Cardiac fibroblast (primary cell): ENCODE data around the gene PADI2.
A peak's percentile ranks its signal among the peaks of the same experiment; 100 is the strongest.

ENCODE experiments used
- DNase-seq, 2 donors: peaks; one replicate each; pipeline versions ENCODE4 v3.0.0 to v3.0.0-alpha.2; 2010; ENCODE audit warnings: low read depth in 2 of 2
- H3K4me3 ChIP-seq, 2 donors: replicated peaks in 1 of 2; 1 replicate in 1 of 2; 2 replicates in 1 of 2; pipeline ENCODE4 v1.5.1; 2011; ENCODE audit warnings: low read depth in 2 of 2, low read length in 2 of 2, mild to moderate bottlenecking in 2 of 2, moderate library complexity in 1 of 2
- TF ChIP-seq, protein P1 (sequence below): IDR thresholded peaks from one replicate; pipeline ENCODE4 v1.5.1; 2011; ENCODE audit warnings: low read depth, mild to moderate bottlenecking, low read length, inconsistent platforms

Gene PADI2

DNA sequence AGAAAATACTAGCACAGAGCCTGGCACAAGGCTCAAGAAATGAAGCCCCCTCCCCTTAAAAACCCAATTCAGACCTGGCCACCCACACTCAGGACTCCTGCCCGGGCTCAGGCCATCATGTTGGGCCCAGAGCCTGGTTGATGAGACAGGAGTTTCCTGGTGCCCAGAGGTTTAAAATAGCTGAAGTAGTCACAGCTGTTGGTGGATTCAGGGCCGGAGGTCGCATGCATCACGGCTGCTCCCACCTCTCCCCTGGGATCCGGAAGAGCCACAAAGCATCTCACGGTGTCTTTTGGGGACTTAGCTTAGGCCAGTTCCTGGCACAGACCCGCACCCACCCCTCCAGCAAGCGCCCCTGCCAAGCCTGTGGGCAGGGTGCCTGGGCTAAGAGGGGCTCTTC is 2.6 kb upstream of the PADI2 start:
- H3K4me3 ChIP-seq = no peak overlapping the region
- TF ChIP-seq, protein P1, sequence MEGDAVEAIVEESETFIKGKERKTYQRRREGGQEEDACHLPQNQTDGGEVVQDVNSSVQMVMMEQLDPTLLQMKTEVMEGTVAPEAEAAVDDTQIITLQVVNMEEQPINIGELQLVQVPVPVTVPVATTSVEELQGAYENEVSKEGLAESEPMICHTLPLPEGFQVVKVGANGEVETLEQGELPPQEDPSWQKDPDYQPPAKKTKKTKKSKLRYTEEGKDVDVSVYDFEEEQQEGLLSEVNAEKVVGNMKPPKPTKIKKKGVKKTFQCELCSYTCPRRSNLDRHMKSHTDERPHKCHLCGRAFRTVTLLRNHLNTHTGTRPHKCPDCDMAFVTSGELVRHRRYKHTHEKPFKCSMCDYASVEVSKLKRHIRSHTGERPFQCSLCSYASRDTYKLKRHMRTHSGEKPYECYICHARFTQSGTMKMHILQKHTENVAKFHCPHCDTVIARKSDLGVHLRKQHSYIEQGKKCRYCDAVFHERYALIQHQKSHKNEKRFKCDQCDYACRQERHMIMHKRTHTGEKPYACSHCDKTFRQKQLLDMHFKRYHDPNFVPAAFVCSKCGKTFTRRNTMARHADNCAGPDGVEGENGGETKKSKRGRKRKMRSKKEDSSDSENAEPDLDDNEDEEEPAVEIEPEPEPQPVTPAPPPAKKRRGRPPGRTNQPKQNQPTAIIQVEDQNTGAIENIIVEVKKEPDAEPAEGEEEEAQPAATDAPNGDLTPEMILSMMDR = no peak
- DNase-seq = peak; percentile 9 to 24

DNA sequence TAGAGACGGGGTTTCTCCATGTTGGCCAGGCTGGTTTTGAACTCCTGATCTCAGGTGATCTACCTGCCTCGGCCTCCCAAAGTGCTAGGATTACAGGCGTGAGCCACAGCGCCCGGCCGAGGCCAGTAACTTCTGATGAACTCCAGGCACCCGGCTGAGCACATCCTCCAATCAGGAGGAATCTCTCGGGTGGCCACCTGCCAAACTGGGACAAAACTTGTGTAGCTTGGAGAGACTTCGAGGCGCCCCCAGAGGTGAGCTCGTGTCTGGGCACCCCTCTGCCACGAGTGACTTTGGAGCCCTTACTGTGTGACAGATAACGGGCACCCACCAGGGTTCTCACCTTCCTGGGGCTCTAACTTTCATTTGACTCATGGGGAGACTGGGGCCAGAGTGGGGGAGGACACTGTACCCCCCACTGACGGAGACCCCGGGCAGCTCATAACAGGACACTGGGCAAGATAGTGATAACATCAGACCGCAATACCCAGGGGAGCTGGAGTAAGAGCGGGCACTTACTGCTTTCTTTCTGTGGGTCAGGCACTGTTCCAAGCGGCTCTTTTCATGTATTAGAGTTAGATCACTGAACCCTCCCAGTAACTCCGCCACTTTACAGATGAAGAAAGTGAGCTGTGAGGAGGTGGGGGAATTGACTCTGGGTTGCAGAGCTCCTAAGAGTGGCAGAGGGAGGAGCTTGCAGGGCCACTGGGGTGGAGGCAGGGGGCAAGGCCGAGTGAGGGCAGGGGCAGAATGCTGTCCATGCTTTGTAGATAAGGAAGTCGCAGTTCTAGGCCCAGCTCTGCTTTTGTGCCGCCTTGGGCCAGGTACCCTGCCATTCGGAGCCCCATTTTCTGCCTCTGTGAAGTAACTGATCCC is 1.9 kb upstream of the PADI2 start:
- no peak overlapping the region for H3K4me3 ChIP-seq
- TF ChIP-seq, protein P1 = no peak
- peak; percentile 34 to 57 for DNase-seq

GRCh38 chr1:17120481-17120877 is 1.2 kb upstream of the PADI2 start:
- no peak overlapping the region for H3K4me3 ChIP-seq
- DNase-seq = no peak
- TF ChIP-seq, protein P1 = no peak

DNA sequence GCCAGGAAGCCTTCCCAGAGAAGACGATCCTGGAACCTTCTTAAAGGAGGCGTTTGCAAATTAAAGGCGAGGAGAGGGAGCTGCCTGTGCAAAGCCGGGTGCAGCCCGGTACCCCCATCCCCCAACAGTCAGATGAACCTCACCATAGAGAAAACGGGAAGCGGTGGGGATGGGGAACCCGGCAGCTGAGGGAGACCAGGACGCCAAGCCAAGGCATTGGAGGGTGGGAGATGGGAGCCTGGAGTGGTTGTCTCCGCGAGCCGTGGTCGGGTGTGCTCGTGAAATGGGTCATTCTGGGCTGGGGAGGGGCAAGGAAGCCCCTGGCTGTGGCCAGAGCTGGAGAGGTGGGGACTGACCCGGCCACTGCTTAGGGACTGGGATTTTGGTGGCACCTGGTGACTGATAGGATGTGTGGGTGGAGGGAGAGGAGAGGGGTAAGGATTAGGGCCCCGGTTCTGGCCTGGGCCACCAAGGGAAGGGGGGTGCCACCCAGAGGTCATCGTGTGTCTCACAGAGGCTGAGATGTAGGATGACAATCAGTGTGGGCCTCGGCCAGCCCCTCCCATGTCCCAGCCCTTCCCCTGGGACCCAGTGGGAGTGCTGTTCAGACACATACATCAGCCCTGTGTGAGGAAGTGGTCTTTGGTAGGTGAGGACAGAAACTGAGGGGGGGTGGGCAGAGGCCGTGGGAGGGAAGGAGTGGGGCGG is 676 bp upstream of the PADI2 start:
- TF ChIP-seq, protein P1 = no peak
- no peak for DNase-seq
- peak overlapping the region in 1 of 2 donors; percentile 8 for H3K4me3 ChIP-seq

DNA sequence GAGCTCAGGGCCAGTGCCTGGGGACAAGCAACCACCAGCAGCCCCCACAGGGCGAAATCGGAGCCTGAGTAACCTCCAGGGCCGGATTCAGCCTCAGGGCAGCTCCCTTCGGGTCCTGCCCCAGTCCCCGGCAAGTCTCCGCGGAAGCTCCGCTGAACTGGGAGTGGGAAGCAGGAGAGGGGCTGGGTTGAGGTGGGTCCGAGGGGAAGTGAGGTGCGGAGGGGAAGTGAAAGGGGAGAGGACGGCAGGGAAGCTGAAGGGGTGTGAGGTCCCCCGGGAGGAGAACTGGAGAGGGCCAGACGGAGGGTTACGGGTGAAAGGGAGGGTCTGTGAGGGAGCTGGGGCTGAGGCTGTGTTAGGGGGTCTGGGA is 560 bp downstream of the PADI2 start:
- TF ChIP-seq, protein P1 = no peak
- DNase-seq = no peak
- no peak overlapping the region for H3K4me3 ChIP-seq

DNA sequence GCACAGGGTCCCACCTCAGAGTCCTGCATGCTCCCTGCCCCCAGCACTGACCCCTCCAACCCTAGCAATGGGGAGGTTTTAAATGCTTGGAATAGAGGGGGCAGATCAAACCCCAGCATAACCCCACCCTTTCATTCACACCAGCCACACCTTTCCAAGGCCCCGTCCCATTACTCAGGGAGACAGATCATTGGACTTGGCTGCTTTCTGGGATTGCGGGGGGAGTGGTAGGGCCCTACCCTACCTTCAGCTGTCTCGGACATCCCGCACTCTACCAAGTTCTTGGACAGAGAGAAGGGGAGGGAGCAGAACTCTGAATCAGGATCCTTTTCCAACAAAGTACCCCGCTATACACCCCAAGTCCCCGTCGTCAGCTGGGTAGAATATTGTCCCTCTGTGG is 983 bp downstream of the PADI2 start:
- TF ChIP-seq, protein P1 = no peak
- DNase-seq = no peak
- no peak overlapping the region for H3K4me3 ChIP-seq
